Measurements from ENCODE around the gene BEAN1. TPM values are rescaled to one million over a fixed set of nuclear protein-coding genes. Genes with fewer than 3 reads are reported as not detected.

Gene BEAN1
- total and polyA plus RNA-seq, 9 of the 15 experiments (the other 6 are each of a cell fraction or from before 2014, with no cell fraction given), result not detected

DNA sequence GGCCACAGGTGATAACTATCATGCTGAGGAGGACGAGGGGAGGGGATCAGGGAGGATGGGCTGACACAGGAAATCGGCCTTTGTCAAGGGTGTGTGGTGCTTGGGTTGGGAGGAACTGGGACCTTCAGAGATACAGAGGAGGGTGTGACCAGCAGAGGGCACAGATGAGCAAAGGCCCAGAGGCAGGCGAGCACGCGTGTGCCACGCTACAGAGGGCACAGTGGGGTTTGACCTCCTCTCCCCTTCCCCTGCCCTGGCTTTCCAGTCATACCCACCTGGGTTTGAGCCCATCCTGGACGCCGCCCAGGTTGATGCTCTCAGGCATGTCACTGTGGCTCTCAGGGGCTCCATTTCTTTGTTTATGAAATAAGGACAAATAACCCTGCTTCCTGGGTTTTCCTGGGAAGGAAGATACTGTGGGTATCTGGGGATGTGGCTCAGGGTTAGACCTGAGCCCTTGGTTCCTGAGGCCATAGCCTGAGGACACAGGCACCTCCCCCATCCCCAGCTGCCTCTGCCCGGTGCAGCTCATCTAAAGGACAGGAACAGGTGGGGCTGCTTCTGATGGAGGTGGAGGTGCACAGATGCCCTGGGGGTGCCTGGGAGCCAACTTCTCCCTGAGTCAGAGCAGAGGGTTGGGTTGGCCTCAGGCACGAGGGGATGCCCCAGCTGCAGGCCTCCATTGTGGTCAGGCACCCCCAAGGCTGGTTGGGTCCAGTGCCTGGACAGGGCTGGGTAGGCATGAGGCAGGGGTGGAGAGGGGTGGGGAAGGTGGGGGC lies 51.8 kb downstream of the BEAN1 start:
- Histone ChIP-seq H3K4me3 (no peak overlapping the region), H3K4me2 (ENCODE audit: insufficient read depth, low read length) (peak overlapping the region; percentile 52; the same call in 1 of the 2 replicates), H3K79me2 (ENCODE audit: control insufficient read depth, insufficient read depth, low read length) (no peaks in the 10 kb centered on the region), H3K9me3 (replicated peaks; ENCODE audit: control insufficient read depth, insufficient read depth, low read depth, low read length) (no peaks in the 10 kb centered on the region), H3K9me1 (ENCODE audit: control insufficient read depth, insufficient read depth, low read length) (peaks cover 4% of the 10 kb centered on the region), H2AFZ (ENCODE audit: low read depth, low read length) (peak overlapping the region; percentile 95), H3K9ac (ENCODE audit: insufficient read depth in 1 of 2, low read depth in 2 of 2, low read length in 2 of 2) (no peak overlapping the region), H3K36me3 (ENCODE audit: control insufficient read depth, insufficient read depth, low read length) (no peaks in the 10 kb centered on the region), H3K27me3 (ENCODE audit: control insufficient read depth in 2 of 2, insufficient read depth in 2 of 2, low read length in 2 of 2) (peaks cover 0 to 8% of the 10 kb centered on the region in 2 experiments; a peak in 1 of 5 replicates), H3K27ac (ENCODE audit: extremely low read depth, low read depth, low read length) (no peak overlapping the region), H3K4me1 (replicated peaks in 1 of 2; ENCODE audit: control insufficient read depth in 2 of 2, insufficient read depth in 2 of 2, low read length in 2 of 2) (peaks cover 6 to 9% of the 10 kb centered on the region in 2 experiments; a peak in 4 of 5 replicates), H4K20me1 (replicated peaks; ENCODE audit: control insufficient read depth, insufficient read depth, low read length) (no peaks in the 10 kb centered on the region)
- ATAC-seq (peak; percentile 84), FAIRE-seq (peak; percentile 90), DNase-seq (ENCODE audit: extremely low read depth in 1 of 4, low spot score in 3 of 4) (peak; percentile 75 to 81 (median 78))
- in situ Hi-C loops (cut with MboI) (no loop called here), intact Hi-C loops (cut with micrococcal nuclease) (loop anchor here (1.0 kb wide), 1 partner anchor 110 kb away; no protein-coding TSS in a partner anchor)
- POLR2A ChIA-PET, result no interaction called here
- WGBS (ENCODE audit: insufficient coverage, low coverage, missing lambda C conversion rate), result 16% methylated on average over 10 of the region's 10 CpGs
- CTCF ChIA-PET (ENCODE audit: low intra/inter-chr PET ratio), result interaction anchor here (0.6 to 1.6 kb wide), 6 partner anchors 72 to 1194 kb away, joined by 3 to 17 read pairs (median 3); no protein-coding TSS in a partner anchor
- no TSS peak for BruUV-seq (replicated peaks)
- TF ChIP-seq TCFL5 (CRISPR knock-in tag; conservative IDR thresholded peaks at IDR 0.05), result no peak
- TF ChIP-seq, protein P1, sequence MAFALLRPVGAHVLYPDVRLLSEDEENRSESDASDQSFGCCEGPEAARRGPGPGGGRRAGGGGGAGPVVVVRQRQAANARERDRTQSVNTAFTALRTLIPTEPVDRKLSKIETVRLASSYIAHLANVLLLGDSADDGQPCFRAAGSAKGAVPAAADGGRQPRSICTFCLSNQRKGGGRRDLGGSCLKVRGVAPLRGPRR (CRISPR knock-in tag; IDR thresholded peaks at IDR 0.05), result no peak
- TF ChIP-seq, protein P2, sequence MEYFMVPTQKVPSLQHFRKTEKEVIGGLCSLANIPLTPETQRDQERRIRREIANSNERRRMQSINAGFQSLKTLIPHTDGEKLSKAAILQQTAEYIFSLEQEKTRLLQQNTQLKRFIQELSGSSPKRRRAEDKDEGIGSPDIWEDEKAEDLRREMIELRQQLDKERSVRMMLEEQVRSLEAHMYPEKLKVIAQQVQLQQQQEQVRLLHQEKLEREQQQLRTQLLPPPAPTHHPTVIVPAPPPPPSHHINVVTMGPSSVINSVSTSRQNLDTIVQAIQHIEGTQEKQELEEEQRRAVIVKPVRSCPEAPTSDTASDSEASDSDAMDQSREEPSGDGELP (CRISPR knock-in tag; IDR thresholded peaks at IDR 0.05; ENCODE audit: borderline replicate concordance), result peak; percentile 44; the same call in 1 of the 2 replicates
- TF ChIP-seq THRAP3 (IDR thresholded peaks at IDR 0.05; ENCODE audit: borderline replicate concordance), result no peak
- TF ChIP-seq MTA3 (IDR thresholded peaks at IDR 0.05; ENCODE audit: borderline replicate concordance), result 0 out of 2 replicates have a peak, but pooled peaks have one; percentile 29
- TF ChIP-seq MYBL2 (IDR thresholded peaks at IDR 0.05; ENCODE audit: low read depth), result no peak
- TF ChIP-seq MYBL2 (CRISPR knock-in tag; IDR thresholded peaks at IDR 0.05; ENCODE audit: borderline replicate concordance), result no peak
- TF ChIP-seq FOS (IDR thresholded peaks at IDR 0.05; ENCODE audit: extremely low read depth, insufficient read length), result no peak
- no peak for TF ChIP-seq GABPB1 (CRISPR knock-in tag; IDR thresholded peaks at IDR 0.05)
- peak; percentile 77 for TF ChIP-seq SPI1 (IDR thresholded peaks at IDR 0.05; ENCODE audit: borderline replicate concordance, low read depth, low read length)
- TF ChIP-seq, protein P3, sequence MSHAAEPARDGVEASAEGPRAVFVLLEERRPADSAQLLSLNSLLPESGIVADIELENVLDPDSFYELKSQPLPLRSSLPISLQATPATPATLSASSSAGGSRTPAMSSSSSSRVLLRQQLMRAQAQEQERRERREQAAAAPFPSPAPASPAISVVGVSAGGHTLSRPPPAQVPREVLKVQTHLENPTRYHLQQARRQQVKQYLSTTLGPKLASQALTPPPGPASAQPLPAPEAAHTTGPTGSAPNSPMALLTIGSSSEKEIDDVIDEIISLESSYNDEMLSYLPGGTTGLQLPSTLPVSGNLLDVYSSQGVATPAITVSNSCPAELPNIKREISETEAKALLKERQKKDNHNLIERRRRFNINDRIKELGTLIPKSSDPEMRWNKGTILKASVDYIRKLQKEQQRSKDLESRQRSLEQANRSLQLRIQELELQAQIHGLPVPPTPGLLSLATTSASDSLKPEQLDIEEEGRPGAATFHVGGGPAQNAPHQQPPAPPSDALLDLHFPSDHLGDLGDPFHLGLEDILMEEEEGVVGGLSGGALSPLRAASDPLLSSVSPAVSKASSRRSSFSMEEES (CRISPR knock-in tag; IDR thresholded peaks at IDR 0.05), result no peak
- TF ChIP-seq POLR2G (IDR thresholded peaks at IDR 0.05; ENCODE audit: low read depth, low read length), result no peak
- TF ChIP-seq, protein P4, sequence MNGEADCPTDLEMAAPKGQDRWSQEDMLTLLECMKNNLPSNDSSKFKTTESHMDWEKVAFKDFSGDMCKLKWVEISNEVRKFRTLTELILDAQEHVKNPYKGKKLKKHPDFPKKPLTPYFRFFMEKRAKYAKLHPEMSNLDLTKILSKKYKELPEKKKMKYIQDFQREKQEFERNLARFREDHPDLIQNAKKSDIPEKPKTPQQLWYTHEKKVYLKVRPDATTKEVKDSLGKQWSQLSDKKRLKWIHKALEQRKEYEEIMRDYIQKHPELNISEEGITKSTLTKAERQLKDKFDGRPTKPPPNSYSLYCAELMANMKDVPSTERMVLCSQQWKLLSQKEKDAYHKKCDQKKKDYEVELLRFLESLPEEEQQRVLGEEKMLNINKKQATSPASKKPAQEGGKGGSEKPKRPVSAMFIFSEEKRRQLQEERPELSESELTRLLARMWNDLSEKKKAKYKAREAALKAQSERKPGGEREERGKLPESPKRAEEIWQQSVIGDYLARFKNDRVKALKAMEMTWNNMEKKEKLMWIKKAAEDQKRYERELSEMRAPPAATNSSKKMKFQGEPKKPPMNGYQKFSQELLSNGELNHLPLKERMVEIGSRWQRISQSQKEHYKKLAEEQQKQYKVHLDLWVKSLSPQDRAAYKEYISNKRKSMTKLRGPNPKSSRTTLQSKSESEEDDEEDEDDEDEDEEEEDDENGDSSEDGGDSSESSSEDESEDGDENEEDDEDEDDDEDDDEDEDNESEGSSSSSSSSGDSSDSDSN (IDR thresholded peaks at IDR 0.05; ENCODE audit: borderline replicate concordance in 1 of 2, low read depth in 2 of 2, low read length in 2 of 2), result no peak
- TF ChIP-seq KDM4B (IDR thresholded peaks at IDR 0.05; ENCODE audit: borderline replicate concordance in 2 of 2, low read depth in 1 of 2), result no peak
- no peak for TF ChIP-seq NFIX (CRISPR knock-in tag; IDR thresholded peaks at IDR 0.05; ENCODE audit: low read depth)

Data from K562 (cell line).